HK-2 (cell line): ENCODE results near the gene KIF1B.
"Not testable (repeated sequence)": the region's sequence is repeated elsewhere in the genome, so short reads cannot be mapped to it uniquely, and the experiment has no call there.

ENCODE experiments used
- DNase-seq: peaks from one replicate; pipeline ENCODE4 v3.0.0-alpha.2; 2018; ENCODE audit not compliant: unreplicated experiment

Gene KIF1B

DNA sequence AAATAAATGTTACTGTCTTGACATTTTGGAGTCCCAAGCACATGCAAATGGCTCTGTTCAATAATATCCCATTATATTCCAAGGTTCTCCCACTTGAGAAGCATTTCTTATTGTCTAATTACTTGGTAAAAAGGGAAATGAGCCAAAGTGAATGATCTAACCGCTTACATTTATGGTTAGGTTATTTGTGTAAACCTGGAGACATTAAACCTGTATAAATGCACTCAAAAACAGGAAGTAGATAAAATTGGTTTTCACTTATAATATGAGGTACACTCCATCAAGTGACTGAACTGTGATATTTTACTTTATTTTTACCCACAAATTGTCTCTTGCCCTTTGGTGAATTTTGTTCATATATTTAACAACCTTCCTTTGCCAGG lies 26.8 kb downstream of the KIF1B start:
- no peak for DNase-seq

DNA sequence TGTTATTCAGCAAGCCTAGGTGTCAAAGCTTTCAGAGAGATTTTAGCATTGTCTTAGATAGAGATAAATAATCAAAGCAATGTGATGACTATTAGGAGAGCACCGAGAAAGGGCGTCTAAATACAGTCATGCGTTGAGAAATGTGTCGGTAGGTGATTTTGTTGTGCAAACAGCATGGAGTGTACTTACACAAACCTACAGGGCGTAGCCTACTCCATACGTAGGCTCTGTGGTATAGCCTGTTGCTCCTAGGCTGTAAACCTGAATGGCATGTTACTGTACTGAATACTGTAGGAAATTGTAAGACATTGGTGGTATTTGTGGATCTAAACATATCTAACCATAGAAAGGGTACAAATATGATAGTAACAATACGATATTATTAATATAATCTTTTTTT lies 31.8 kb downstream of the KIF1B start:
- DNase-seq = no peak

DNA sequence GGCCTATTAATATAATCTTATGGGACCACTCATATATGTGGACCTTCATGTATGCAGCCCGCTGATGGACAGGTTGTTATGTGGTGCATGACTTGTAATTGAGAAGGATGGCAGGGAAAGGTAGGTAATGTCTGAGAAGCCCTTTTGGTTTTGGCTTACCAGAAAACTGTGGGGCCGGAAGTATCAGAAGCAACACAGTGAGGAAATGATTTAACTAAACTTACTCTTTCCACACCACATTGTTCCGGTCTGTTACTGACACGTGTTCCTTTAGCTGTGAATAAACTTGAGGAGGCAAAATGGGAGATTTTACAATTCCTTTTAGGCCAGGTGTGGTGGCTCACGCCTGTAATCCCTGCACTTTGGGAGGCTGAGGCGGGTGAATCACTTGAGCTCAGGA lies 32.4 kb downstream of the KIF1B start:
- DNase-seq = no peak

DNA sequence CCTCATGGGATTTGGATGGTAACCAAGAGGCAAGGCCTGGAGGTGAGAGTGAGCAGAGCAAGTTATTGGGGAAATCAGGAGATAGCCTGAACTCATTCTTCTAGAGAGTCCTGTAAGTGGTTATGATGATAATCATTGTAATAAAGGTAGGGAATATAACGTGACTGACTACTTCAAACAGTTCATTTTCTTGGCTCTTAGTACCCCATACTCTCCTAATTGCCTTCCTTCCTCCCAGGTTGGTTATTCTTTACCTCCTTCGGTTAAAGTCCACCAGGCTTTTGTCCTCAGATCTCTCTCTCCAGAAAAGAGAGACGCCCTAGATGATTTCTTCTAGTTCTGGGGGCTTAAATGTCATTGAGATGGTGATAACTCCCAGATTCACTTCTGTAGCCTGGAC lies 35.3 kb downstream of the KIF1B start:
- no peak for DNase-seq

DNA sequence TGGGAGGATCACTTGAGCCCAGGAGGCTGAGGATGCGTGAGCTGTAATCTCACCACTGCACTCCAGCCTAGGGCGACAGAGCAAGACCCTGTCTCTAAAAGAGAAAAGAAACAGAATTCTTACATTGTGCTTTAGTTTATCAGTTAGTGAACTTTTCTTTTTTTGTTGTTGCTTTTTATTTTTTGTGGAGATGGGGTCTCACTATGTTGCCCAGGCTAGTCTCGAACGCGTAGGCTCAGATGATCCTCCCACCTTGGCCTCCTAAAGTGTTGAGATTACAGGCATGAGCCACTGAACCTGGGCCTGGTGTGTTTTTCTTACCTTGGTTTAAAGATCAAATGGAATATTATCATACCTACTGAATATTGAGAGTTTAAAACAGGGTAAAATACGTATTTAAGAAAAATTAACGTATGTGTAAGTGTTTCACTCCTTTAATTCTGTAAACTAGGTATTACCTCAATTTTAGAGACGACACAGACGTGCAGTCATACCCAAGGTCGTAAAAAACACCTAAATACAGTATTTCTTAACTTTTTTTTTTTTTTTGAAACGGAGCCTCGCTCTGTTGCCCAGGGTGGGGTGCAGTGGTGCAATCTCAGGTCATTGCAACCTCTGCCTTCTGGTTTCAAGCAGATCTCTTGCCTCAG lies 39.6 kb downstream of the KIF1B start:
- DNase-seq = no peak

DNA sequence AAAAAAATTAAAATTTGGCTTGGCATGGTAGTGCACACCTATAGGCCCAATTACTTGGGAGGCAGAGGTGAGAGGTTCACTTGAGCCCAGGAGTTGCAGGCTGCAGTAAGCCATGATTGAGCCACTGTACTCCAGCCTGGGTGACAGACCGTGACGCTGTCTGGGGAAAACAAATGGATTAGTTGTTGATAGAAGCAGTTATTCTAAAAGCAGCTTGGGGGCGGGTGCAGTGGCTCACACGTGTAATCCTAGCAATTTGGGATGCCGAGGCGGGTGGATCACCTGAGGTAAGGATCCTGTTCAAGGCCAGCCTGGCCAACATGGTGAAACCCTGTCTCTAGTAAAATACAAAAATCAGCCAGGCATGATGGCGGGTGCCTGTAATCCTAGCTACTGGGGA lies 40.3 kb downstream of the KIF1B start:
- DNase-seq = no peak

DNA sequence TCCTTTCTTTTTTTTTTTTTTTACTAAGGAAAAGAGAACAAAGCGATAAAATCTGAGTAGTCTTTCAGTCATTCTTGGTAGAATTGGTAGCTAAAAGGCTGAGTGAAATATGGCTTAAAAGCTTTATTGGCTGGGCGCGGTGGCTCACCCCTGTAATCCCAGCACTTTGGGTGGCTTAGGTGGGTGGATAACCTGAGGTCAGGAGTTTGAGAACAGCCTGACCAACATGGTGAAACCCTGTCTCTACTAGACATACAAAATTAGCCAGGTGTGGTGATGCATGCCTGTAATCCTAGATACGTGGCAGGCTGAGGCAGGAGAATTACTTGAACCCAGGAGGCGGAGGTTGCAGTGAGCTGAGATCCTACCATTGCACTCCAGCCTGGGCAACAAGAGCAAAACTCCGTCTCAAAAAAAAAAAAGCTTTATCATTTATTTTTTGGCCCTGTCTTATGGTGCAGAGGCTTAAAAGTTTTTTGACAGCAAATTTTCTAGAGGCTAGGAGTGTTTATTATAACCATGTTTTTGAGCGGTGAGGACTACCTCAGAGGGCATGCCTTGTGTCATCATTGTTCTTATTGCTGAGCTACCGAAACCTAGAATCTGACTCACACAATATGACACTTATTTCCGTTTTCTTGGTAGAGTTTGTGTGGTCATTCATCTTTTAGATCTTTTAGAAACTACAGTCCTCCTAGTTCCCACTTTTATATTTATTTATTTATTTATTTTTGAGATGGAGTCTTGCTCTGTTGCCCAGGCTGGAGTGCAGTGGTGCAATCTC lies 41.1 kb downstream of the KIF1B start:
- DNase-seq = not testable (repeated sequence)

DNA sequence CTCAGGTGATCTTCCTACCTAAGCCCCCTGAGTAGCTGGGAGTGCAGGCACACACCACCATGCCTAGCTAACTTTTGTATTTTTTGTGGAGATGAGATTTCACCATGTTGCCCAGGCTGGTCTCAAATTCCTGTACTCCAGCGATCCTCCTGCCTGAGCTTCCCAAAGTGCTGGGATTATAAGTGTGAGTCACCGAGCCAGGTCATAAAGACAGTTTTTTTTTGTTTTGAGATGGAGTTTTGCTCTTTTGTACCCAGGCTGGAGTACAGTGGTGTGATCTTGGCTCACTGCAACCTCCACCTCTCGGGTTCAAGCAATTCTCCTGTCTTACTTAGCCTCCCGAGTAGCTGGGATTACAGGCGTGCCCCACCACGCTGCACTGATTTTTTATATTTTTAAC lies 42.1 kb downstream of the KIF1B start:
- DNase-seq = peak; percentile 16

DNA sequence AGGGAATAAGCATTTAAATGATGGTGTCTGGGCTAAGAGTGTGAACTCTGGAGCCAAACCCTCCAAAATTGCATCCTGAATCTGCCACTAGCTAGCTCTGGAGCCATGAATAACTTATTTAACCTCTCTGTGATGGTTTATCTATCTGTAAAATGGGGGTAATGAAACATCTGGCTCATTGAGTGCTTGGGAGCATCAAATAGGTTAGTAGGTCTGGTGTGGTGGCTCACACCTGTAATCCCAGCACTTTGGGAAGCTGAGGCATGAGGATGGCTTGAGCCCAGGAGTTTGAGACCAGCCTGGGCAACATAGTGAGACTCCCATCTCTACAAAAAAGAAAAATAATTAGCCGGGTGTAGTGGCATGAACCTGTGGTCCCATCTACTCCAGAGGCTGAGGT lies 42.8 kb downstream of the KIF1B start:
- no peak for DNase-seq

DNA sequence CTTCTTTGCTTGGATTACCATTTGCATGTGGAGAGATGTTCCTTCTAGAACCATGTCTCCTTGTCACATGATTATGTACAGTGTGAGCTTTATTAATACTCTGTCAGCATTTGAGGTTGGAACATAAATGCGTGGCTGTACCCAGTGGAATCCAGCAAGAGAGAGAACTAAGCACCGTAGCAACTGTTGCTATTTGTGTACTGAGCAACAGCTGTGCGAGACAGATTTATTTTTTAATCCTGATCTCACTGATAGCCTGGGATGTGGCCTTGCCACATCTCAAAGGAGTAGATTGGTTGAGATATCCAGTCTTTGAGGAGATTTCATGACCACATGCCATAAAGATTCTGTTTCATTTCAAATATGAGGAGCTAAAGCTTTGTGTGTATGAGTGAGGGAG lies 43.4 kb downstream of the KIF1B start:
- no peak for DNase-seq

DNA sequence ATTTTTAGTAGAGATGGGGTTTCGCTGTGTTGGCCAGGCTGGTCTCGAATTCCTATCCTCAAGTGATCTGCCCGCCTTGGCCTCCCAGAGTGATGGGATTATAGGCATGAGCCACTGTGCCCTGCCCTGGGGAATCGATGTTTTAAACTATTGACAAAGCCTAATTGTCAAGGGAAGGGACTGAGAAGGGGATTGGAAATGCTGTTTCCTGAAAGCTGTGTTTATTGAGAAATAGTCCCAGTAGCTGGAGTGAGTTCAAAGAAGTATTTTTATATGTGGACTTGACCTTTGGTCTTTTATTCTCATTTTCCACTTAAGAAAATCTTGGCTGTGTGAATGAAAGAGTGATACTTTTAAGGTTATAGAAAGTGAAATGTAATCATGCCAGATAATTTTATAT lies 47.5 kb downstream of the KIF1B start:
- DNase-seq = no peak

DNA sequence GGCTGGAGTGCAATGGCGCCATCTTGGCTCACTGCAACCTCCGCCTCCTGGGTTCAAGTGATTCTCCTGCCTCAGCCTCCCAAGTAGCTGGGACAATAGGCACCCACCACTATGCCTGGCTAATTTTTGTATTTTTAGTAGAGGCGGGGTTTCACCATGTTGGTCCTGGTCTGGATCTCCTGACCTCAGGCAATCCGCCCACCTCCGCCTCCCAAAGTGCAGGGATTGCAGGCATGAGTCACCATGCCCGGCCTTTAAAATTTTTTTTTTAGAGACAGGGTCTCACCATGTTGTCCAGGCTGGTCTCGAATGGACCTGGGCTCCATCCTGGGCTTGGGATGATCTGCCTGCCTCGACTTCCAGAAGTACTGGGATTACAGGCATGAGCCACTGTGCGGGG lies 49.2 kb downstream of the KIF1B start:
- DNase-seq = not testable (repeated sequence)

DNA sequence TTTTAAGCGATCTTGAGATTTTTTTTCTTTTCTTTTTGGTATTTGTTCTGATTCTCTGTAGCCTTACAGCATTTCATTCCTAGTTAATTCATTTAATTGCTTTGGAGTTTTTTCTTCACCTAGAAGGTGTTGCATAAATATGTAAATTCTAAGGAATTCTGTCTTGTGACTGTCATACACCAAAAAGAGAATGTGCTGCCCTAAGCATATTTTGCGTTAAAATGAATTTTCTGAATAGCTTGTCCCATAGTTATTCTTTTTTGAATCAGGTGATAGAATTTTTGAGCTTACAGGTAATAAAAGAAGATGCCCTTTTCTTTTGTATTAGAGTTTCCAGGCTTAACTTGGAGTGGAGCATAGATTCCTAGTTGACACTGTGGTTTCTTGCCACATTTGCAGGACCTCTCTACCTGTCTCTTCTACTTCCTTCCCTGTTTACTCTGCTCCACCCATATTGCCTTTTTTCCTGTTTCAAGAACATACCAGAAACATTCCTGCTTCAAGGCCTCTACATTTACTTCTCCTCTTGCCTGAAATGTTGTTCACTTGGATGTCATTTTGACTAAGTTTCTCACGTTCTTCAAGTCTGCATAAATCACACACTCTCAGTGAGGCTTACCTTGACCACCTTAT lies 53.2 kb downstream of the KIF1B start:
- DNase-seq = no peak

DNA sequence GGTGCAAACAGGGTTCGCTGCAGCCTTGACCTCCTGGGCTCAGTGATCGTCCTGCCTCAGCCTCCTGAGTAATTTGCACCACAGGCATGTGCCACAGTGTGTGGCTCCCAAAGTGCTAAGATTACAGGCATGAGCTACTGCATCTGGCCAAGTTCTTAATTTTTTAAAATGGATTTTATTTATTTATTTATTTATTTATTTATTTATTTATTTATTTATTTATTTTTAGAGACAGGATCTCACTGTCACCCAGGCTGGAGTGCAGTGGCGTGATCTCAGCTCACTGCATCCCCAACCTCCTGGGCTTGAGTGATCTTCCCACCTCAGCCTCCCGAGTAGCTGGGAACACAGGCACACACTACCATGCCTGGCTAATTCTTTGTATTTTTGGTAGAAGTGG lies 54.7 kb downstream of the KIF1B start:
- no peak for DNase-seq

DNA sequence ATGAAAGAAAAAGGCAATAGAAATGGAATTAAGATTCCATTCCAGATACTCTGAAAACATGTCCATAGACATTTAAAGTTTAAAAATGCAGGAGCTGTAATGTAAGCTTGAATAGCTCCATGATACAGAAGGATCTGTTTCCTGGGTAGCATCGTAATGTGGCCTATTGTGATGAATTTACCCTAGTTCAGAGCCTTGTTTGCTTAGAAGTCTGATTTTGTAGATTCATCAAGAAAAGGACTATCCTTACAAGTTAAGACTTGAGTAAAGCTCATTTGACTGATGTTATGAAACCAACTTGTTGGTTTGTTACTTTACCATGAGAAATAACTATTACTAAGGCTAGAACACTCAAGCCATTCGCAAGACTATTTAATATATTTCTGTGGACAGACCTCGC lies 55.5 kb downstream of the KIF1B start:
- DNase-seq = no peak

DNA sequence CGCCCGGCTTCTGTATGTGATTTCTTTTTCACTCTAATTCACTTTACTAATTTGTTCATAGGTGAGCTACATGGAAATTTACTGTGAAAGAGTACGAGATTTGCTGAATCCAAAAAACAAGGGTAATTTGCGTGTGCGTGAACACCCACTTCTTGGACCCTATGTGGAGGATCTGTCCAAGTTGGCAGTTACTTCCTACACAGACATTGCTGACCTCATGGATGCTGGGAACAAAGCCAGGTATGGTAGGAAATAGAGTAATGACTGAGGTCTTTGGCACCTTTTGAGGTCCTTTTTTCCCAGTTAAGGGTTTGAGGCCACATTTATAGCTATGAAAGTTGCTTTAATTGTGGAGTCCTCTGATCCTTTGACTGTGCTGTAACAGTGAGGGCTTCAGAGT lies 56.9 kb downstream of the KIF1B start:
- no peak for DNase-seq

DNA sequence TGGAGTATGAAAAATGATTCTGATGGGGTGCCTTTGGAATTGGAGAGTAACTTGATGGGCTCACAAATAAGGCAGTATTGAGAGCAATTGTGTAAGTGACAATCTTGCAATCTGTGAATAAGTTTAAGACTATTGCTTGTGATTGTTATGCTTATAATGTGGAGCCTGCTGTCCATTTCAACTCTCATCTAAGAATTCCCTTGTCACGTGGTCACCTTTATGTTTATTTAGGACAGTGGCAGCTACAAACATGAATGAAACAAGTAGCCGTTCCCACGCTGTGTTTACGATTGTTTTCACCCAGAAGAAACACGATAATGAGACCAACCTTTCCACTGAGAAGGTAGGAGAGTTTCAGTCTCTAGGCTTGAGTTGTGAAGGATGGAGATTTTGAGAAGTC lies 57.6 kb downstream of the KIF1B start:
- no peak for DNase-seq

DNA sequence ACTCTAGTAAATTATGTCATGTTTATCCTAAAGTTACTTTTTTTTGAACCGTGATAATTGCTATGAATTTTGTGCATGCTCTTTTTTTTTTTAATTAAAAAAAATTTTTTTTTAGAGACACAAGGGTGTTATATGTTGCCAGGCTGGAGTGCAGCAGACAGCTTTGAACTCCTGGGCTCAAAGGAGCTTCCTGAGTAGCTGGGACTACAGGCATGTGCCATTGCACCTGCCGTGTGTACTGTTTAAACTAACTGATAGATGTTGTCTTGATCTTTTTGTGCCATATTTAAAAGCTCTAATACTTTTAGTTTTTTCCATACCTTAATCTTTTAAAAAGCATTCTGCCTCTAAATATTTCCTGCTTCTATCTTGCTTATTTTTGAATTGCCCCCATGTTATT lies 60.7 kb downstream of the KIF1B start:
- no peak for DNase-seq

DNA sequence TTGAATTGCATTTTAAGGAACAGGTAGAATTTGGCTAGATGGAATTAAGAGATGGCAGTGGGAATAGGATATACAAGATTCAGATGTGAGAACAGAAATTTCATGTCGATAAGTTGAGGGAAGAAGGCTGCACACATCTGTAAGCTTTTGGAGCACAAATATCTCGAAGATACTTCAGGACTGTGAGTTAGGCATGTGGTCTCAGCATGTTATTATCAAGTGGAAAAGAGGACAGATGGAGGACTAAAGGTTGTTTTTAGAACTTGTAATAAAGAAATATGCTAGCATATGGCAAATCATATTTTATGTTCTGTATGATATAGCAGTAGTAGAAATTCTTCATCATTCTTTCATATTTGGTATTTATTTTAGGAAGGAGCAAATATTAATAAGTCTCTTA lies 61.5 kb downstream of the KIF1B start:
- DNase-seq = no peak

DNA sequence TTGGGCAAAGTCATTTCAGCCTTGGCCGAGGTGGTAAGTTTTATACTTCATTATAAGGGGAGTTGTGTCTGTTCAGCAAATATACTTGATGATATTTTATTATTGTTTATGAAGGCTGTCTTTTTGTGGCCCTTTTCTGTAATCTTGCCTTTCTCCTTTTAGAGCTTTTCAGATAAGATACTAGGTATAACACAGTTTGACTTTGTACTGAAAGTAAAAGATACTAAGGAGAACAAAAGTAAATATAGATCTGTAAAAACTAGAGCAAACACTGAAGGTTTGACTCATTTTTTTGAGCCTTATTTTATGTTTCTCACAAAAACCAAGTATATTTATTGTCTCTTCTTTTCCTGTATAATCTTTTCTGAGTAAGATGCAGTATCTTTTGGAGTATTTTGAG lies 61.9 kb downstream of the KIF1B start:
- no peak for DNase-seq

DNA sequence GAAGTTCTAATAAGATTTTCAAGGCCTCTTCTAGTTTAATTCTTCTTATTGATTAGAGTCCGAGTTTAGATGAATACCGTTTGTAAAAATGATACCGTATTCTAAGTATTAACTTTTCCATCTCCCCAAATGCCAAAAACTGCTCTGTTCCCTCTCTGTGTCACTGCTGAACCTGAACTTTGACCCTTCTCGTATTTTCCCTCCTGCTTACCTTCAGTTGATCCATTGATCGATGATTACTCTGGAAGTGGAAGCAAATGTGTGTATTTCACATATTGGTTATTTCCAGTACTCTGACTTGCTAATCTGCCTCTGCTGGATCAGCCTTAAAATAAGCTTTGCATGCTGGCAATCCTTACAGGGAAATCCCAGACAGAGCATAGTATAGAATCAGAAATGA lies 68.5 kb downstream of the KIF1B start:
- DNase-seq = no peak

DNA sequence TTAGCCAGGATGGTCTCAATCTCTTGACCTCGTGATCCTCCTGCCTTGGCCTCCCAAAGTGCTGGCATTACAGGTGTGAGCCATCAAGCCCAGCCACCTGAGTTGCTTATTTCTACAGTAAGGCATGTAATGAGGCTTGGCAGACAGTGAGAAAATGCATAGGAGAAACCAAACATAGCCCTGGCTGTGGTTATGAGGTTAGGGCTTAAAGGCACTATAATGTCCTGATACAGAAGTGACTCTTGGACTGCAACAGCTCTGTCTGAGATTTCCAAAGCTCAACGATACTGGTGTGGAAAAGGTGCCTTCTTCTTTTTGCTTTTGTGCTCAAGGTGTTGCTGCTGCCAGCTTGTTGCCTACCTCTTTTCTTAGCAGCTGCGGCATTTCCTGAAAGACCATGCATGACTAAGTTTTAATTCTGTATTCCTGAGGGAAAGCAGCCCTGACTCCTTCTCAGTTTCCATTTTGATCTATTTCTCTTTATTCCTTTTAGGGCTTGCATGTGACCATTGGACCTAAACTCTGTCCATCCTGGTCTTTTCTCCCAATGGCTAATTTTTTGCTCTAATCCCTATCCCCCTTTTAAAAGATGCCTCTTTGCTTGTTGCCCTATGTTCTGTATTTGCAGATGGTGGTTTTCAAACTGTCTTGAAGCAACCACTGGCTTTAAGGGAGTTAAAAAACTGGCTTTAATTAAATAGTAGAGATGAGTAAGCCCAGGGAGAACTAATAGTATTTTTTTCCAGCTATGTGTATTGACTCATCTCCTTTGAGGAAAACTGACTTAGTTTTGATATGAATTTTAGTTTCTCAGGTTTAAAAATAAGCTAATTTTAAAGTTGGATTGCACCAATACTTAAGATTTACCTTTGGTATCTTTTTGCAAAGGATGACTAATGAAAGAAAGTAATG lies 70.3 kb downstream of the KIF1B start:
- DNase-seq = no peak
